Liver (tissue), 3 donors: ENCODE measurements around the gene TMTC4.

Source experiments
- CTCF ChIP-seq: fragments of 150-350 bp; IDR thresholded peaks from 2 replicates; pipeline ENCODE4 v1.5.1; 2017; ENCODE audit warnings: improper control_type of control experiment, low read depth, low read length; ENCODE audit not compliant: missing input control
- NR2F2 ChIP-seq: IDR thresholded peaks from 2 replicates; pipeline ENCODE4 v1.6.1; 2016; ENCODE audit warnings: antibody characterized with exemption
- RAD21 ChIP-seq, 2 donors: IDR thresholded peaks; 2 replicates each; pipeline ENCODE4 v1.6.1; 2016; ENCODE audit warnings: antibody characterized with exemption in 2 of 2, mild to moderate bottlenecking in 2 of 2
- TF ChIP-seq, protein P1 (sequence below): IDR thresholded peaks from 2 replicates; pipeline ENCODE4 v1.6.1; 2016; ENCODE audit warnings: antibody characterized with exemption, mild to moderate bottlenecking
- donor health status: healthy.
- donor health status: healthy.

DNA sequence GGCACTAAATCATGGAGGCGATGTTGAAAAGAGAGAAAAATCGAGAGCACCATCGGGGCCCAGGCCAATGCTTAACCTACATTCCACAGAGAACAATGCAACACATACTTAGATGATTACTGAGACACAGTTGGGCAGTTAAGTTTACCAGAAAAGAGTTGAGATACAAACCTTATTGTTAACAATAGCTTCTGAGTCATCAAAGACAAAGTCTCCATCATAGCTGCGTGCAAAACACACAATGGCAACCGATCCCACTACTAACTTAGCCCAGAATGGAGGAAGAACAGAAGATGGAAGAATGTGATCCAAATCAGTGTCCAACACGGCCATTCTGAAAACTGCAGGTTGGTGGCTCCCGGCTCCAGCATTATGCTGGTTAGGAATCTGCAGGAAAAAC, 6.2 kb downstream of the TMTC4 start:
- TF ChIP-seq NR2F2 (no peak), CTCF (no peak), RAD21 (IDR thresholded peaks at IDR 0.05) (no peak)
- TF ChIP-seq, protein P1, sequence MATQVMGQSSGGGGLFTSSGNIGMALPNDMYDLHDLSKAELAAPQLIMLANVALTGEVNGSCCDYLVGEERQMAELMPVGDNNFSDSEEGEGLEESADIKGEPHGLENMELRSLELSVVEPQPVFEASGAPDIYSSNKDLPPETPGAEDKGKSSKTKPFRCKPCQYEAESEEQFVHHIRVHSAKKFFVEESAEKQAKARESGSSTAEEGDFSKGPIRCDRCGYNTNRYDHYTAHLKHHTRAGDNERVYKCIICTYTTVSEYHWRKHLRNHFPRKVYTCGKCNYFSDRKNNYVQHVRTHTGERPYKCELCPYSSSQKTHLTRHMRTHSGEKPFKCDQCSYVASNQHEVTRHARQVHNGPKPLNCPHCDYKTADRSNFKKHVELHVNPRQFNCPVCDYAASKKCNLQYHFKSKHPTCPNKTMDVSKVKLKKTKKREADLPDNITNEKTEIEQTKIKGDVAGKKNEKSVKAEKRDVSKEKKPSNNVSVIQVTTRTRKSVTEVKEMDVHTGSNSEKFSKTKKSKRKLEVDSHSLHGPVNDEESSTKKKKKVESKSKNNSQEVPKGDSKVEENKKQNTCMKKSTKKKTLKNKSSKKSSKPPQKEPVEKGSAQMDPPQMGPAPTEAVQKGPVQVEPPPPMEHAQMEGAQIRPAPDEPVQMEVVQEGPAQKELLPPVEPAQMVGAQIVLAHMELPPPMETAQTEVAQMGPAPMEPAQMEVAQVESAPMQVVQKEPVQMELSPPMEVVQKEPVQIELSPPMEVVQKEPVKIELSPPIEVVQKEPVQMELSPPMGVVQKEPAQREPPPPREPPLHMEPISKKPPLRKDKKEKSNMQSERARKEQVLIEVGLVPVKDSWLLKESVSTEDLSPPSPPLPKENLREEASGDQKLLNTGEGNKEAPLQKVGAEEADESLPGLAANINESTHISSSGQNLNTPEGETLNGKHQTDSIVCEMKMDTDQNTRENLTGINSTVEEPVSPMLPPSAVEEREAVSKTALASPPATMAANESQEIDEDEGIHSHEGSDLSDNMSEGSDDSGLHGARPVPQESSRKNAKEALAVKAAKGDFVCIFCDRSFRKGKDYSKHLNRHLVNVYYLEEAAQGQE: no peak
